NT2/D1 (cell line): ENCODE results near the gene ERG.

Experiments
- SUZ12 ChIP-seq: IDR thresholded peaks from 2 replicates; pipeline ENCODE4 v1.6.1; 2011; ENCODE audit not compliant: insufficient read length, insufficient read depth; ENCODE audit errors: extremely low read depth
- YY1 ChIP-seq: IDR thresholded peaks from 2 replicates; pipeline ENCODE4 v1.6.1; 2011; ENCODE audit not compliant: insufficient read length, insufficient read depth
- ZNF274 ChIP-seq: IDR thresholded peaks from 2 replicates; pipeline ENCODE4 v1.6.1; 2011; ENCODE audit warnings: mild to moderate bottlenecking, low read depth, low read length

- no peak for TF ChIP-seq YY1
- no peak for TF ChIP-seq SUZ12
- TF ChIP-seq ZNF274: no peak
Measured at GRCh38 chr21:38399103-38399502, 99.2 kb downstream of the ERG start.
